Muscle layer of duodenum (tissue), 2 donors: ENCODE results near the gene ACR.

ENCODE experiments used
- H3K27ac ChIP-seq: one replicate; pipeline ENCODE4 v1.7.0; 2013; ENCODE audit warnings: mild to moderate bottlenecking, low read length
- H3K27me3 ChIP-seq: one replicate; pipeline ENCODE4 v1.7.0; 2013; ENCODE audit warnings: low read depth, mild to moderate bottlenecking, control low read depth, low read length
- H3K36me3 ChIP-seq, 2 donors: one replicate each; pipeline ENCODE4 v1.7.0; 2013; ENCODE audit warnings: low read length in 2 of 2, control low read depth in 1 of 2, mild to moderate bottlenecking in 1 of 2; ENCODE audit not compliant: insufficient read depth in 2 of 2, control insufficient read depth in 1 of 2
- H3K4me1 ChIP-seq, 2 donors: one replicate each; pipeline ENCODE4 v1.7.0; 2013; ENCODE audit warnings: low read length in 2 of 2, mild to moderate bottlenecking in 2 of 2, control low read depth in 1 of 2, moderate library complexity in 1 of 2; ENCODE audit not compliant: insufficient read depth in 2 of 2, control insufficient read depth in 1 of 2
- H3K4me3 ChIP-seq, 2 donors: one replicate each; pipeline ENCODE4 v1.7.0; 2013; ENCODE audit warnings: low read length in 2 of 2, low read depth in 1 of 2, mild to moderate bottlenecking in 1 of 2
- H3K9me3 ChIP-seq, 2 donors: one replicate each; pipeline ENCODE4 v1.7.0; 2013; ENCODE audit warnings: low read length in 2 of 2, control low read depth in 1 of 2, mild to moderate bottlenecking in 1 of 2; ENCODE audit not compliant: control insufficient read depth in 1 of 2
- donor health status: healthy.

ACR gene

GRCh38 chr22:50729391-50730012 lies 8.5 kb upstream of the ACR start:
- Histone ChIP-seq H3K36me3 (peaks cover 0 to 5% of the 10 kb centered on the region in 2 donors), H3K4me1 (peaks cover 0 to 20% of the 10 kb centered on the region in 2 donors), H3K9me3 (no peaks in the 10 kb centered on the region), H3K4me3 (no peak overlapping the region), H3K27me3 (no peaks in the 10 kb centered on the region), H3K27ac (no peak overlapping the region)

- Histone ChIP-seq H3K4me1 (peaks cover 0 to 20% of the 10 kb centered on the region in 2 donors), H3K27me3 (no peaks in the 10 kb centered on the region), H3K9me3 (no peaks in the 10 kb centered on the region), H3K27ac (no peak overlapping the region), H3K36me3 (peaks cover 0 to 5% of the 10 kb centered on the region in 2 donors), H3K4me3 (no peak overlapping the region)
Measured at GRCh38 chr22:50730013-50730891, 7.8 kb upstream of the ACR start.

- Histone ChIP-seq H3K27me3 (no peaks in the 10 kb centered on the region), H3K4me1 (peaks cover 0 to 20% of the 10 kb centered on the region in 2 donors), H3K27ac (no peak overlapping the region)
Measured at GRCh38 chr22:50730941-50731661, 6.9 kb upstream of the ACR start.

GRCh38 chr22:50731811-50732624 lies 6.0 kb upstream of the ACR start:
- Histone ChIP-seq H3K36me3 (peaks cover 0 to 5% of the 10 kb centered on the region in 2 donors), H3K4me1 (peaks cover 0 to 20% of the 10 kb centered on the region in 2 donors), H3K4me3 (peak overlapping the region in 1 of 2 donors; percentile 17), H3K27ac (no peak overlapping the region), H3K9me3 (no peaks in the 10 kb centered on the region), H3K27me3 (no peaks in the 10 kb centered on the region)

More at GRCh38 chr22:50730941-50731661, 6.9 kb upstream of the ACR start:
- no peak overlapping the region for H3K4me3 ChIP-seq
- H3K9me3 ChIP-seq, result no peaks in the 10 kb centered on the region
- peaks cover 0 to 5% of the 10 kb centered on the region in 2 donors for H3K36me3 ChIP-seq

GRCh38 chr22:50732681-50733080 lies 5.3 kb upstream of the ACR start:
- no peak overlapping the region for H3K4me3 ChIP-seq
- H3K27me3 ChIP-seq, result no peaks in the 10 kb centered on the region
- H3K9me3 ChIP-seq, result no peaks in the 10 kb centered on the region
- H3K36me3 ChIP-seq, result peaks cover 0 to 5% of the 10 kb centered on the region in 2 donors
- H3K27ac ChIP-seq, result no peak overlapping the region
- H3K4me1 ChIP-seq, result peaks cover 0 to 20% of the 10 kb centered on the region in 2 donors

- H3K27me3 ChIP-seq, result no peaks in the 10 kb centered on the region
- peaks cover 0 to 20% of the 10 kb centered on the region in 2 donors for H3K4me1 ChIP-seq
- H3K36me3 ChIP-seq, result no peaks in the 10 kb centered on the region
- no peak overlapping the region for H3K27ac ChIP-seq
- peak overlapping the region; percentile 11 to 36 for H3K4me3 ChIP-seq
- no peaks in the 10 kb centered on the region for H3K9me3 ChIP-seq
Measured at GRCh38 chr22:50733521-50734342, 4.3 kb upstream of the ACR start.

GRCh38 chr22:50734343-50734771 lies 3.6 kb upstream of the ACR start:
- Histone ChIP-seq H3K4me3 (no peak overlapping the region), H3K27ac (no peak overlapping the region), H3K36me3 (no peaks in the 10 kb centered on the region), H3K27me3 (no peaks in the 10 kb centered on the region), H3K9me3 (no peaks in the 10 kb centered on the region), H3K4me1 (peaks cover 0 to 20% of the 10 kb centered on the region in 2 donors)

- Histone ChIP-seq H3K4me1 (peaks cover 0 to 20% of the 10 kb centered on the region in 2 donors), H3K9me3 (no peaks in the 10 kb centered on the region), H3K27ac (no peak overlapping the region), H3K4me3 (no peak overlapping the region), H3K36me3 (no peaks in the 10 kb centered on the region), H3K27me3 (no peaks in the 10 kb centered on the region)
Measured at GRCh38 chr22:50734986-50735738, 2.8 kb upstream of the ACR start.

- Histone ChIP-seq H3K36me3 (no peaks in the 10 kb centered on the region), H3K4me1 (peaks cover 0 to 20% of the 10 kb centered on the region in 2 donors), H3K27ac (no peak overlapping the region), H3K9me3 (no peaks in the 10 kb centered on the region), H3K27me3 (no peaks in the 10 kb centered on the region), H3K4me3 (no peak overlapping the region)
Measured at GRCh38 chr22:50735739-50736030, 2.3 kb upstream of the ACR start.
